ENCODE measurements around the gene NUDT9. TPM values are rescaled to one million over a fixed set of nuclear protein-coding genes. Genes with fewer than 3 reads are reported as not detected.

The NUDT9 gene
- polyA plus RNA-seq, 1 of the 3 experiments (the other 2 are of a cell fraction): 21.8 TPM

GRCh38 chr4:87430038-87430437 lies 7.7 kb downstream of the NUDT9 start:
- Histone ChIP-seq H3K4me2 (no peak overlapping the region), H3K9ac (no peak overlapping the region), H2AFZ (ENCODE audit: low read depth) (no peak overlapping the region), H3K9me3 (no peaks in the 10 kb centered on the region), H3K9me2 (no peaks in the 10 kb centered on the region), H3K4me1 (ENCODE audit: control insufficient read depth in 1 of 2, insufficient read depth in 2 of 2, low read depth in 1 of 2, low read length in 1 of 2) (0 out of 4 replicates have a peak, but pooled peaks cover 0 to under 1% of the 10 kb centered on the region in 2 experiments), H4K20me1 (ENCODE audit: insufficient read depth) (no peaks in the 10 kb centered on the region; the same call in 1 of the 2 replicates), H3K4me3 (ENCODE audit: low read depth in 2 of 2, low read length in 1 of 2) (no peak overlapping the region), H3K79me2 (ENCODE audit: insufficient read depth) (peaks cover 92% of the 10 kb centered on the region), H3K27ac (ENCODE audit: low read depth in 2 of 2, low read length in 1 of 2) (no peak overlapping the region), H3K27me3 (ENCODE audit: insufficient read depth) (no peaks in the 10 kb centered on the region), H3K36me3 (replicated peaks in 1 of 2; ENCODE audit: control insufficient read depth in 1 of 2, insufficient read depth in 2 of 2, low read length in 1 of 2) (peaks cover 0 to 3% of the 10 kb centered on the region in 2 experiments), H3F3A (replicated peaks; ENCODE audit: insufficient read depth) (peaks cover 5% of the 10 kb centered on the region)
- 100% methylated on average over 2 of the region's 2 CpGs for WGBS (ENCODE audit: low lambda C conversion rate)
- no peak for TF ChIP-seq REST (IDR thresholded peaks at IDR 0.05; ENCODE audit: low read depth, low read length)
- no peak for TF ChIP-seq EZH2phosphoT487 (IDR thresholded peaks at IDR 0.05; ENCODE audit: borderline replicate concordance, low read depth)
- TF ChIP-seq SMC3 (IDR thresholded peaks at IDR 0.05; ENCODE audit: low read depth, low read length): no peak
- no peak for TF ChIP-seq RFX5 (IDR thresholded peaks at IDR 0.05; ENCODE audit: low read length)
- no peak for TF ChIP-seq USF2 (IDR thresholded peaks at IDR 0.05; ENCODE audit: borderline replicate concordance, low read depth, low read length)
- TF ChIP-seq YY1 (IDR thresholded peaks at IDR 0.05; ENCODE audit: low read depth): no peak
- no peak for TF ChIP-seq SIN3A (IDR thresholded peaks at IDR 0.05; ENCODE audit: borderline replicate concordance, low read depth, low read length)
- TF ChIP-seq MAX (IDR thresholded peaks at IDR 0.05; ENCODE audit: low read depth): no peak
- no peak for TF ChIP-seq NFIC (IDR thresholded peaks at IDR 0.05; ENCODE audit: borderline replicate concordance)
- TF ChIP-seq CTCF (IDR thresholded peaks at IDR 0.05): no peak
- POLR2A ChIA-PET: no interaction called here
- no peak for DNase-seq
- CTCF ChIA-PET: no interaction called here

Measured in SK-N-SH (cell line).